IPS-NIHi11 (cell line): ENCODE results near the gene PES1.
"Not testable (repeated sequence)": the region's sequence is repeated elsewhere in the genome, so short reads cannot be mapped to it uniquely, and the experiment has no call there.

ENCODE experiments used
- DNase-seq: peaks from one replicate; pipeline ENCODE4 v3.0.0; 2012; ENCODE audit warnings: mixed read lengths, low spot score

PES1 gene

GRCh38 chr22:30607939-30608338 is 16.2 kb upstream of the PES1 start:
- DNase-seq, result no peak

GRCh38 chr22:30607300-30607930 is 15.7 kb upstream of the PES1 start:
- DNase-seq, result no peak

GRCh38 chr22:30606455-30607299 is 15.0 kb upstream of the PES1 start, which contains the start of gene TCN2:
TSS of gene TCN2 (plus strand) at chr22:30607174. CDS start at chr22:30607332, 158 bp downstream.
- peak; percentile 89 for DNase-seq

- DNase-seq, result peak; percentile 54
Measured at GRCh38 chr22:30605449-30606110, 13.9 kb upstream of the PES1 start.

DNA sequence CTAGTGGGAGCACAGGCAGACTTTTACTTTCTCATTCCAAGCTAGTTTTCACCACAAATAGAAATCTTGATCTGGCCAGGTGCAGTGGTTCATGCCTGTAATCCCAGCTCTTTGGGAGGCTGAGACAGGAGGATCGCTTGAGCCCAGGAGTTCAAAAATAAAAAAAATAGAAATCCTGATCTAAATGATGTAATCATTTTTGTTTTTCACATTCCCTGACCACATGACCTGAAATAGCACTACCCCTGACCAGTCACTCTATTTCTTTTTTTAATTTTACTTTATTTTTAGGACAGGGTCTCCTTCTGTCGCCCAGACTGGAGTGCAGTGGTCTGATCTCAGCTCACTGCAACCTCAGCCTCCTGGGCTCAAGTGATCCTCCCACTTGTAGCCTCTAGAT is 13.0 kb upstream of the PES1 start:
- no peak for DNase-seq

DNA sequence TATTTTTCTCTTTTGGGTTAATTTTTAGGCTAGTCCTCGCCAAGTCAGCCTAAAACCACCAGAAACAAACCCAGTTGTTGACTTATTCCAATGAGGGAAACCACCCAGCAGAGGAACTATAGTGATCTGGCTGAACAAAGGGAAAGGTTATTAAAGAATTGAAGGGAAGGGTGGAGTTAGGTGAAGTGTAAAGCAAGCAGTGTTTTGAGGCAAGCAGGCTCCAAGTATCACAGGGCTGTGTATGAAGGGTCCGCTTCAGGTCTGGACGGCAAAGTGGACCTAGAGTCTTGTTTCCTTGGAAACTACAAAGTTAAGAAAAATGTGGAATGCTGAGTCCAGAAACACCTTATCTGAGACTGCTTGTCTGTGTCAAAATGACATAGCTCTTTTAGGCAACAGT is 12.1 kb upstream of the PES1 start:
- DNase-seq, result no peak

DNA sequence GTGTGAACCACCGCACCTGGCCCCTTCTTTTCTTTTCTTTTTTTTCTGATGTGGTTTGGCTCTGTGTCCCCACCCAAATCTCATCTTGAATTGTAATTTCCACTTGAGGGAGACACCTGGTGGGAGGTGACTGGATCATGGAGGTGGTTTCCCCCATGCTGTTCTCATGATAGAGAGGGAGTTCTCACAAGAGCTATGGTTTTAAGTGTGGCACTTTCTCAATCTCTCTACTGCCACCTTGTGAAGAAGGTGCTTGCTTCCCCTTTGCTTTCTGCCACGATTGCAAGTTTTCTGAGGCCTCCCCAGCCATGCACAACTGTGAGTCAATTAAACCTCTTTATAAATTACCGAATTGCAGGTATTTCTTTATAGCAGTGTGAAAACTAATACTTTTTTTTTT is 10.3 kb upstream of the PES1 start:
- DNase-seq, result no peak

GRCh38 chr22:30601464-30601863 is 9.8 kb upstream of the PES1 start:
- no peak for DNase-seq

DNA sequence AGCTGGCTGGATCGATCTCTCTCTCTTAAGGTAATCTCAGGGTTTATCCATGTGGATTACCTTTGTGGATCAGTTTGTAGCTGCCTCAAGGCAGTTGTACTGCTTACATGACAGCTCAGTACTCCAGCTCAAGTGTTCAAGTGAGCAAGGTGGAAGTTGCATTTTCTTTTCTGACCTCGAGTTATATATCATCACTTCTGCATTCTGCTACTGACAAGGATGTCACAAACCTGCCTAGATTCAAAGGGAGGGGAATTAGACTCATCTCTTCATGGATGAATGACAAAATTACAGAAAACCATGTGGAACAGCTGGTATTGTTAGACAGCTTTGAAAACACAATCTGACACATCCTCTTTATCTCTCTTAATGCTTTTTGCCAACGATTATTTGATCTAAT is 9.2 kb upstream of the PES1 start:
- no peak for DNase-seq

GRCh38 chr22:30598986-30599385 is 7.3 kb upstream of the PES1 start:
- DNase-seq, result no peak

DNA sequence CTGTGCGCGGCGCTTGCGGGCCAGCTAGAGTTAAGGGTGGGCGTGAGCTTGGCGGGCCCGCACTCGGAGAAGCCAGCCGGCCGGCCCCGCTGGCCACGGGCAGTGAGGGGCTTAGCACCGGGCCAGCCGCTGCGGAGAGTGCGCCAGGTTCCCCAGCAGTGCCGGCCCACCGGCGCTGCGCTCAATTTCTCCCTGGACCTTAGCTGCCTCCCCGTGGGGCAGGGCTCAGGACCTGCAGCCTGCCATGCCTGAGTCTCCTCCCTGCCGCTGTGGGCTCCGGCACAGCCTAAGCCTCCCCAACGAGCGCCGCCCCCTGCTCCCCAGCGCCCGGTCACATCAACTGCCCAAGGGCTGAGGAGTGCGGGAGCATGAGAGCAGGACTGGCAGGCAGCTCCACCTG is 5.2 kb upstream of the PES1 start:
- DNase-seq, result no peak

- no peak for DNase-seq
Measured at GRCh38 chr22:30596199-30596598, 4.5 kb upstream of the PES1 start.

GRCh38 chr22:30592360-30592713 is 627 bp upstream of the PES1 start:
- not testable (repeated sequence) for DNase-seq

DNA sequence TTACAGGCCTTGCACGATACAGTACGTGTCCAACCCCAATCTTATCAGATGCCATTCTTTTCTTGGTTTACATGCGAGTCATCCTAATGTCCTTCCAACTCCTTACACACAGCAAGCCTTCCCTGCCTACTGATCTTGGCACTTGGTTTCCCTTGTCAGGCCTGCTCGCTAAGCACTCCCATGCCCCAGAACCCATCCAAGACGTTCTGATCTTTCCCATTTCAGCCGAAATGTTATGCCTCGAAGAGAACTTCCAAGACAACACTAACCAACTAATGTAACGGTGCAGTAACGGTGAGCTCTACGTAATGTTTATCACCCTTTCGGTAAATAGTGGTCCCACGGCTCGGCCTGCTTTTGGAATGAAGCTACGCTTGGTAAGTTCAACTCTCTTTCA is 521 bp downstream of the PES1 start:
- DNase-seq, result no peak

GRCh38 chr22:30586414-30586813 is 5.3 kb downstream of the PES1 start:
- no peak for DNase-seq

DNA sequence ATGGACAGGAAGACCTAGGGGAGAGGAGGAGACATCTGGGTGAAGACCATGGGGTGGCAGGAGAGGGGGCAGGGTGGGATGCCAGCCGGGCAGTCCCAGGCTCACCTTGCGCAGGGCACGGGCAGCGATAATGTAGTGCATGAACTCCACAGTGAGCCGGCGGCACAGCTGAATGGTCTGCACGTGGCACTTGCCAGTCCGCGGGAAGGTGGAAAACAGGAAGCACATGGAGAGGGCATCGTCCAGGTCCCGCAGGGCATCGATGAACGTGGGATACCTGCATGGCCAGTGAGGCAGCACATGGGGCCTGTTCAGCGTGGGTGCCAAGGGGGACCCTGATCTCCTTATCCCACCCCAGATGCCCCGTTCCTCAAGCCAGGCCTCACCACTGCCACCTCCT is 7.3 kb downstream of the PES1 start:
- no peak for DNase-seq

DNA sequence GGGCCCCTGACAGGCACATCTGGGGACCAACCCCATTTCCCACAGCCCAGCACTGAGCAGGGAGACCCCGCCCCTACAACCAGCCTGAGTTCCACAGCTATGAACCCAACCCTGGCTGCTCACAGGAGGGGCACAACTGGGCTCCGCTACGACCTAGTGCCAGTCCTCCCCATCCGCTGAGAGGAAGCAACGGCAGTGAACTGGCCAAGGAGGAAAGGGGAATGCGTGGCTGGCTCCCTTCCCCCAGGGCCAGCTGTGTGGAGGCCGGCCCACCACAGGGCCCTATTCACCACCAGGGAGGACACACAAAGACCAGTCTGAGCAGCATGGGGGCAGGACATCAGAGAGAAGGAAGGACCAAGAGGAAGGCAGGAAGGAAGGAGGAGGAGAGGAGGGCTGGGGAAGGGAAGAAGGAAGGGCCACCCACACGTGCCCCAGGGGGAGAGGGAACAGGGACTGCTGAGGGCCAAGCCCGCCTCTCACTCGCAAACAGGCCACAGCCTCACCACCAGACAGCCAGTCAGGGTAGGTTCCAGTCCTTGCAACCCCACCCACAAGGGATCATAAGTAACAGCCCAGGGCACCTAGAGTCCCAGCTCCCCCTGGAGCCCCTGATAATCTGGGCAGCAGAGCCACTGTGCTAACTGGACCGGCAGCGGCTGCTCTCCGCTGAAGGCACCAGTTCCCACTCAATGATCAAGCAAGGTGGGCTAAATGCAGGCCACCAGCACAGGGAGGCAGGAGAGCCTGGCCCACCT is 8.7 kb downstream of the PES1 start:
- DNase-seq, result no peak

DNA sequence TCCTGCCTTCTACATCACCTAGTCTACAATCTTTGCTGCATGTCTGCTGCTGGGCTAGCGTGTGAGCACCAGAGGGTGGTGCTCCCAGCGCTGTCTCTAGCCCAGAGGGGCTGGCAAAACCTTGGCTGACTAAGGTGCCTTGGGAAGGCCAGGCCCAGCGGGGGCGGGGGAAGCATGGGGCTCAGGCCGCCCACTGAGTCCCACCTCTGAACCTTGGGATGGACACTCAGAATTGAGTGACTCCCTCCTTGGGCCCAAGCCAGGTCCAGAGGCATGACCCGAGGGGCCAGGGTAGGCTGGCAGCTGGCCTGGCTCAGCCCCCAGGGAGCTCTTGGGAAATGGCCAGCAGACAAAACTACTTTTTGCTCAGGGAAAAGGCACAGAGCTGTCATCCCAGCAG is 9.7 kb downstream of the PES1 start:
- DNase-seq, result no peak

- no peak for DNase-seq
Measured at GRCh38 chr22:30580896-30581295, 10.8 kb downstream of the PES1 start.

GRCh38 chr22:30578481-30578880 is 13.2 kb downstream of the PES1 start:
- DNase-seq, result no peak

- no peak for DNase-seq
Measured at GRCh38 chr22:30575859-30576258, 15.9 kb downstream of the PES1 start.

GRCh38 chr22:30574997-30575671 is 16.6 kb downstream of the PES1 start:
- DNase-seq, result peak; percentile 66
